Measurements from ENCODE around the gene DNAJA2. TPM values are rescaled to one million over a fixed set of nuclear protein-coding genes. Genes with fewer than 3 reads are reported as not detected.
A peak's percentile ranks its signal among the peaks of the same experiment; 100 is the strongest.

The DNAJA2 gene
- total RNA-seq, 1 donor from 2014 or later = 46.5 TPM

GRCh38 chr16:46932802-46933201 is 40.7 kb downstream of the DNAJA2 start:
- ATAC-seq (no peak), DNase-seq (ENCODE audit: low spot score) (no peak)
- intact Hi-C loops (cut with DNase I) = no loop called here

- intact Hi-C loops (cut with DNase I) = no loop called here
- DNase-seq (ENCODE audit: low spot score) = no peak
Observed at GRCh38 chr16:46930861-46931260, 42.6 kb downstream of the DNAJA2 start.

GRCh38 chr16:46929378-46930332 is 43.8 kb downstream of the DNAJA2 start:
- intact Hi-C loops (cut with DNase I) = loop anchor here (2.0 kb wide), 1 partner anchor 75 kb away; no protein-coding TSS in a partner anchor
- ATAC-seq = peak; percentile 89
- peak; percentile 83 for DNase-seq (ENCODE audit: low spot score)

More at GRCh38 chr16:46930861-46931260, 42.6 kb downstream of the DNAJA2 start:
- no peak for ATAC-seq

- ATAC-seq (no peak), DNase-seq (ENCODE audit: low spot score) (no peak)
- intact Hi-C loops (cut with DNase I) = loop anchor here (2.0 kb wide), 1 partner anchor 74 kb away; no protein-coding TSS in a partner anchor
Observed at GRCh38 chr16:46928811-46929210, 44.7 kb downstream of the DNAJA2 start.

GRCh38 chr16:46927273-46927672 is 46.2 kb downstream of the DNAJA2 start:
- DNase-seq (ENCODE audit: low spot score) (no peak), ATAC-seq (no peak)
- intact Hi-C loops (cut with DNase I) = no loop called here

GRCh38 chr16:46926470-46927225 is 46.8 kb downstream of the DNAJA2 start:
- DNase-seq (ENCODE audit: low spot score) (no peak), ATAC-seq (no peak)
- intact Hi-C loops (cut with DNase I) = no loop called here

- DNase-seq (ENCODE audit: low spot score) (no peak), ATAC-seq (no peak)
- intact Hi-C loops (cut with DNase I) = no loop called here
Observed at GRCh38 chr16:46924402-46924801, 49.1 kb downstream of the DNAJA2 start.

GRCh38 chr16:46923513-46924295 is 49.8 kb downstream of the DNAJA2 start:
- ATAC-seq (peak; percentile 74), DNase-seq (ENCODE audit: low spot score) (no peak)
- intact Hi-C loops (cut with DNase I) = no loop called here

GRCh38 chr16:46922239-46922638 is 51.2 kb downstream of the DNAJA2 start:
- DNase-seq (ENCODE audit: low spot score) (no peak), ATAC-seq (no peak)
- intact Hi-C loops (cut with DNase I) = no loop called here

- no peak for DNase-seq (ENCODE audit: low spot score)
- intact Hi-C loops (cut with DNase I) = no loop called here
- no peak for ATAC-seq
Observed at GRCh38 chr16:46920402-46921068, 52.9 kb downstream of the DNAJA2 start.

- intact Hi-C loops (cut with DNase I) = no loop called here
Observed at GRCh38 chr16:46918905-46919792, 54.3 kb downstream of the DNAJA2 start.

GRCh38 chr16:46918400-46918799 is 55.1 kb downstream of the DNAJA2 start:
- intact Hi-C loops (cut with DNase I) = no loop called here
- DNase-seq (ENCODE audit: low spot score) (no peak), ATAC-seq (no peak)

More at GRCh38 chr16:46918905-46919792, 54.3 kb downstream of the DNAJA2 start:
- no peak for ATAC-seq
- DNase-seq (ENCODE audit: low spot score) = no peak

- intact Hi-C loops (cut with DNase I) = no loop called here
- ATAC-seq (no peak), DNase-seq (ENCODE audit: low spot score) (no peak)
Observed at GRCh38 chr16:46916980-46917379, 56.5 kb downstream of the DNAJA2 start.

GRCh38 chr16:46915483-46916025 is 57.9 kb downstream of the DNAJA2 start:
- intact Hi-C loops (cut with DNase I) = no loop called here
- ATAC-seq = no peak
- no peak for DNase-seq (ENCODE audit: low spot score)

GRCh38 chr16:46914556-46915201 is 58.8 kb downstream of the DNAJA2 start:
- DNase-seq (ENCODE audit: low spot score) = no peak
- intact Hi-C loops (cut with DNase I) = no loop called here
- no peak for ATAC-seq

- no peak for ATAC-seq
- intact Hi-C loops (cut with DNase I) = no loop called here
- no peak for DNase-seq (ENCODE audit: low spot score)
Observed at GRCh38 chr16:46911650-46912049, 61.8 kb downstream of the DNAJA2 start.

- intact Hi-C loops (cut with DNase I) = no loop called here
- DNase-seq (ENCODE audit: low spot score) = no peak
- no peak for ATAC-seq
Observed at GRCh38 chr16:46911038-46911437, 62.4 kb downstream of the DNAJA2 start.

Measured in sciatic nerve (tissue), 2 donors.